ENCODE results near the gene CNOT1. TPM values are rescaled to one million over a fixed set of nuclear protein-coding genes. Genes with fewer than 3 reads are reported as not detected.
"Not testable (repeated sequence)": the region's sequence is repeated elsewhere in the genome, so short reads cannot be mapped to it uniquely, and the experiment has no call there.

Gene CNOT1
- total RNA-seq, 1 donor from 2014 or later: 270 TPM

- Mint-ChIP-seq H3K27ac (no peak overlapping the region), H3K9me3 (no peaks in the 10 kb centered on the region), H3K36me3 (ENCODE audit: low read depth) (peaks cover 54% of the 10 kb centered on the region), H3K4me3 (no peak overlapping the region), H3K4me1 (ENCODE audit: low read depth) (peaks cover 16% of the 10 kb centered on the region), H3K27me3 (ENCODE audit: insufficient read depth) (no peaks in the 10 kb centered on the region)
- no peak for DNase-seq (ENCODE audit: low spot score)
- intact Hi-C loops (cut with micrococcal nuclease): no loop called here
These were observed 43.1 kb downstream of the CNOT1 start for GRCh38 chr16:58586340-58587030.

GRCh38 chr16:58584831-58585505 lies 44.7 kb downstream of the CNOT1 start:
- H3K4me3 Mint-ChIP-seq: no peak overlapping the region
- H3K4me1 Mint-ChIP-seq (ENCODE audit: low read depth): peaks cover 11% of the 10 kb centered on the region
- no peaks in the 10 kb centered on the region for H3K9me3 Mint-ChIP-seq
- no peak for DNase-seq (ENCODE audit: low spot score)
- intact Hi-C loops (cut with micrococcal nuclease): no loop called here
- peaks cover 61% of the 10 kb centered on the region for H3K36me3 Mint-ChIP-seq (ENCODE audit: low read depth)
- peak overlapping the region; percentile 12 for H3K27ac Mint-ChIP-seq
- H3K27me3 Mint-ChIP-seq (ENCODE audit: insufficient read depth): no peaks in the 10 kb centered on the region

- H3K9me3 Mint-ChIP-seq: no peaks in the 10 kb centered on the region
- H3K4me1 Mint-ChIP-seq (ENCODE audit: low read depth): peaks cover 11% of the 10 kb centered on the region
- no peaks in the 10 kb centered on the region for H3K27me3 Mint-ChIP-seq (ENCODE audit: insufficient read depth)
- H3K4me3 Mint-ChIP-seq: no peak overlapping the region
- H3K36me3 Mint-ChIP-seq (ENCODE audit: low read depth): peaks cover 67% of the 10 kb centered on the region
- intact Hi-C loops (cut with micrococcal nuclease): no loop called here
- H3K27ac Mint-ChIP-seq: no peak overlapping the region
- no peak for DNase-seq (ENCODE audit: low spot score)
These were observed 46.5 kb downstream of the CNOT1 start for GRCh38 chr16:58582971-58583765.

GRCh38 chr16:58582133-58582532 lies 47.5 kb downstream of the CNOT1 start:
- no peak overlapping the region for H3K27ac Mint-ChIP-seq
- intact Hi-C loops (cut with micrococcal nuclease): no loop called here
- no peak overlapping the region for H3K4me3 Mint-ChIP-seq
- peaks cover 9% of the 10 kb centered on the region for H3K4me1 Mint-ChIP-seq (ENCODE audit: low read depth)
- H3K9me3 Mint-ChIP-seq: no peaks in the 10 kb centered on the region
- H3K27me3 Mint-ChIP-seq (ENCODE audit: insufficient read depth): no peaks in the 10 kb centered on the region
- peaks cover 70% of the 10 kb centered on the region for H3K36me3 Mint-ChIP-seq (ENCODE audit: low read depth)
- no peak for DNase-seq (ENCODE audit: low spot score)

GRCh38 chr16:58579587-58579986 lies 50.0 kb downstream of the CNOT1 start:
- Mint-ChIP-seq H3K4me3 (no peak overlapping the region), H3K27ac (no peak overlapping the region), H3K27me3 (ENCODE audit: insufficient read depth) (no peaks in the 10 kb centered on the region), H3K9me3 (no peaks in the 10 kb centered on the region), H3K36me3 (ENCODE audit: low read depth) (peaks cover 65% of the 10 kb centered on the region), H3K4me1 (ENCODE audit: low read depth) (peaks cover 5% of the 10 kb centered on the region)
- no peak for DNase-seq (ENCODE audit: low spot score)
- intact Hi-C loops (cut with micrococcal nuclease): no loop called here

GRCh38 chr16:58578642-58579041 lies 51.0 kb downstream of the CNOT1 start:
- peaks cover 5% of the 10 kb centered on the region for H3K4me1 Mint-ChIP-seq (ENCODE audit: low read depth)
- intact Hi-C loops (cut with micrococcal nuclease): no loop called here

GRCh38 chr16:58577141-58577540 lies 52.5 kb downstream of the CNOT1 start:
- DNase-seq (ENCODE audit: low spot score): no peak
- Mint-ChIP-seq H3K27ac (no peak overlapping the region), H3K27me3 (ENCODE audit: insufficient read depth) (no peaks in the 10 kb centered on the region), H3K4me3 (no peak overlapping the region), H3K9me3 (no peaks in the 10 kb centered on the region), H3K36me3 (ENCODE audit: low read depth) (peaks cover 65% of the 10 kb centered on the region), H3K4me1 (ENCODE audit: low read depth) (no peaks in the 10 kb centered on the region)
- intact Hi-C loops (cut with micrococcal nuclease): loop anchor here (2.0 kb wide), 1 partner anchor 32 kb away; no protein-coding TSS in a partner anchor

More at GRCh38 chr16:58578642-58579041, 51.0 kb downstream of the CNOT1 start:
- Mint-ChIP-seq H3K36me3 (ENCODE audit: low read depth) (peaks cover 73% of the 10 kb centered on the region), H3K27me3 (ENCODE audit: insufficient read depth) (no peaks in the 10 kb centered on the region), H3K9me3 (no peaks in the 10 kb centered on the region), H3K27ac (no peak overlapping the region), H3K4me3 (no peak overlapping the region)
- no peak for DNase-seq (ENCODE audit: low spot score)

GRCh38 chr16:58574895-58575294 lies 54.7 kb downstream of the CNOT1 start:
- Mint-ChIP-seq H3K36me3 (ENCODE audit: low read depth) (peaks cover 60% of the 10 kb centered on the region), H3K27ac (no peak overlapping the region)

GRCh38 chr16:58565697-58566096 lies 63.9 kb downstream of the CNOT1 start:
- peaks cover 49% of the 10 kb centered on the region for H3K36me3 Mint-ChIP-seq (ENCODE audit: low read depth)
- H3K9me3 Mint-ChIP-seq; intact Hi-C loops (cut with micrococcal nuclease); H3K4me3 Mint-ChIP-seq; H3K4me1 Mint-ChIP-seq (ENCODE audit: low read depth); H3K27ac Mint-ChIP-seq; DNase-seq (ENCODE audit: low spot score); H3K27me3 Mint-ChIP-seq (ENCODE audit: insufficient read depth): not testable (repeated sequence)

More at GRCh38 chr16:58574895-58575294, 54.7 kb downstream of the CNOT1 start:
- H3K4me3 Mint-ChIP-seq: no peak overlapping the region
- intact Hi-C loops (cut with micrococcal nuclease): no loop called here
- no peak for DNase-seq (ENCODE audit: low spot score)
- peaks cover 2% of the 10 kb centered on the region for H3K4me1 Mint-ChIP-seq (ENCODE audit: low read depth)
- H3K9me3 Mint-ChIP-seq: no peaks in the 10 kb centered on the region
- H3K27me3 Mint-ChIP-seq (ENCODE audit: insufficient read depth): no peaks in the 10 kb centered on the region

- Mint-ChIP-seq H3K27me3 (ENCODE audit: insufficient read depth) (no peaks in the 10 kb centered on the region), H3K4me3 (no peak overlapping the region), H3K4me1 (ENCODE audit: low read depth) (no peaks in the 10 kb centered on the region), H3K9me3 (no peaks in the 10 kb centered on the region), H3K36me3 (ENCODE audit: low read depth) (peaks cover 39% of the 10 kb centered on the region), H3K27ac (no peak overlapping the region)
- intact Hi-C loops (cut with micrococcal nuclease): no loop called here
- DNase-seq (ENCODE audit: low spot score): no peak
These were observed 65.9 kb downstream of the CNOT1 start for GRCh38 chr16:58563775-58564174.

GRCh38 chr16:58563235-58563634 lies 66.4 kb downstream of the CNOT1 start:
- no peaks in the 10 kb centered on the region for H3K4me1 Mint-ChIP-seq (ENCODE audit: low read depth)
- no peaks in the 10 kb centered on the region for H3K27me3 Mint-ChIP-seq (ENCODE audit: insufficient read depth)
- DNase-seq (ENCODE audit: low spot score): no peak
- H3K36me3 Mint-ChIP-seq (ENCODE audit: low read depth): peaks cover 36% of the 10 kb centered on the region
- H3K9me3 Mint-ChIP-seq: no peaks in the 10 kb centered on the region
- H3K4me3 Mint-ChIP-seq: no peak overlapping the region
- H3K27ac Mint-ChIP-seq: no peak overlapping the region
- intact Hi-C loops (cut with micrococcal nuclease): no loop called here

GRCh38 chr16:58556678-58557077 lies 72.9 kb downstream of the CNOT1 start:
- H3K36me3 Mint-ChIP-seq (ENCODE audit: low read depth): peaks cover 35% of the 10 kb centered on the region

GRCh38 chr16:58551496-58551895 lies 78.1 kb downstream of the CNOT1 start:
- Mint-ChIP-seq H3K27ac (no peak overlapping the region), H3K36me3 (ENCODE audit: low read depth) (peaks cover 37% of the 10 kb centered on the region), H3K4me3 (no peak overlapping the region), H3K4me1 (ENCODE audit: low read depth) (no peaks in the 10 kb centered on the region), H3K27me3 (ENCODE audit: insufficient read depth) (no peaks in the 10 kb centered on the region), H3K9me3 (no peaks in the 10 kb centered on the region)
- no peak for DNase-seq (ENCODE audit: low spot score)
- intact Hi-C loops (cut with micrococcal nuclease): no loop called here

More at GRCh38 chr16:58556678-58557077, 72.9 kb downstream of the CNOT1 start:
- Mint-ChIP-seq H3K4me1 (ENCODE audit: low read depth) (no peaks in the 10 kb centered on the region), H3K27ac (no peak overlapping the region), H3K4me3 (no peak overlapping the region), H3K27me3 (ENCODE audit: insufficient read depth) (no peaks in the 10 kb centered on the region), H3K9me3 (no peaks in the 10 kb centered on the region)
- intact Hi-C loops (cut with micrococcal nuclease): no loop called here
- DNase-seq (ENCODE audit: low spot score): no peak
